Measurements from ENCODE around the gene YES1.

- no peak for TF ChIP-seq CTCF (IDR thresholded peaks at IDR 0.05; ENCODE audit: low read length)
- no peak for TF ChIP-seq EZH2phosphoT487 (IDR thresholded peaks at IDR 0.05; ENCODE audit: low read length)
- no peak for TF ChIP-seq EZH2 (optimal IDR thresholded peaks at IDR 0.05; ENCODE audit: low read depth, low read length)
Measured at GRCh38 chr18:805008-805754, 6.9 kb downstream of the YES1 start.

Measured in MM.1S (cell line).